ENCODE data around the gene RASGRP2.

- TF ChIP-seq CTCF (IDR thresholded peaks at IDR 0.05) (no peak), POLR2A (IDR thresholded peaks at IDR 0.05) (no peak)
Measured at GRCh38 chr11:64754124-64754918, 10.4 kb upstream of the RASGRP2 start.
